Measurements from ENCODE around the gene SLC30A9.

DNA sequence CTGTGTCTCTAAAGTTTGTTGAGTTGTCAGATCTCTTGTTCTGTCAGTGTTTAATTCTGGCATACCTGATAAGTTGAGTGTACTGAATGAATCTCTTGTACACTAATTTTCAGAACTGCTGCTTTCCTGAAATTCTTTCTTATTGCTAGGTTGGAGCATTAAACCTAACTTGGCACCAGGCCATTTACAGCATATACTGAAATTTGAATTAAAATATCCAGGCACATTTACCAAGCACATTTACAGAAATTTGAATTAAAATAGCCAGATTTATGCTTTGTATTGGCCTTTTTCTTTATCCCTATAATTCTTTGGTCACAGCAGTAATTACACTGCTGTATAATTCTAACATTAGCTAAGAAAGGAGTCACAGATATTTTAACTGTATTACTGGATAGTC lies 46.2 kb upstream of the SLC30A9 start:
- TF ChIP-seq, protein P1, sequence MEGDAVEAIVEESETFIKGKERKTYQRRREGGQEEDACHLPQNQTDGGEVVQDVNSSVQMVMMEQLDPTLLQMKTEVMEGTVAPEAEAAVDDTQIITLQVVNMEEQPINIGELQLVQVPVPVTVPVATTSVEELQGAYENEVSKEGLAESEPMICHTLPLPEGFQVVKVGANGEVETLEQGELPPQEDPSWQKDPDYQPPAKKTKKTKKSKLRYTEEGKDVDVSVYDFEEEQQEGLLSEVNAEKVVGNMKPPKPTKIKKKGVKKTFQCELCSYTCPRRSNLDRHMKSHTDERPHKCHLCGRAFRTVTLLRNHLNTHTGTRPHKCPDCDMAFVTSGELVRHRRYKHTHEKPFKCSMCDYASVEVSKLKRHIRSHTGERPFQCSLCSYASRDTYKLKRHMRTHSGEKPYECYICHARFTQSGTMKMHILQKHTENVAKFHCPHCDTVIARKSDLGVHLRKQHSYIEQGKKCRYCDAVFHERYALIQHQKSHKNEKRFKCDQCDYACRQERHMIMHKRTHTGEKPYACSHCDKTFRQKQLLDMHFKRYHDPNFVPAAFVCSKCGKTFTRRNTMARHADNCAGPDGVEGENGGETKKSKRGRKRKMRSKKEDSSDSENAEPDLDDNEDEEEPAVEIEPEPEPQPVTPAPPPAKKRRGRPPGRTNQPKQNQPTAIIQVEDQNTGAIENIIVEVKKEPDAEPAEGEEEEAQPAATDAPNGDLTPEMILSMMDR (IDR thresholded peaks at IDR 0.05): no peak
- TF ChIP-seq EP300 (IDR thresholded peaks at IDR 0.05) (no peak), MAFK (IDR thresholded peaks at IDR 0.05; ENCODE audit: partially characterized antibody) (no peak), POLR2A (IDR thresholded peaks at IDR 0.05; ENCODE audit: low read length) (no peak), RFX5 (IDR thresholded peaks at IDR 0.05) (no peak)
